NK-92 (cell line): ENCODE results near the gene KIF18B.

Experiments used
- DNase-seq: peaks from one replicate; lab custom pipeline; 2025; ENCODE audit not compliant: unreplicated experiment; lab: John Stamatoyannopoulos, UW

The KIF18B gene

GRCh38 chr17:44907729-44908470 is 39.7 kb downstream of the KIF18B start:
- DNase-seq, result no peak

DNA sequence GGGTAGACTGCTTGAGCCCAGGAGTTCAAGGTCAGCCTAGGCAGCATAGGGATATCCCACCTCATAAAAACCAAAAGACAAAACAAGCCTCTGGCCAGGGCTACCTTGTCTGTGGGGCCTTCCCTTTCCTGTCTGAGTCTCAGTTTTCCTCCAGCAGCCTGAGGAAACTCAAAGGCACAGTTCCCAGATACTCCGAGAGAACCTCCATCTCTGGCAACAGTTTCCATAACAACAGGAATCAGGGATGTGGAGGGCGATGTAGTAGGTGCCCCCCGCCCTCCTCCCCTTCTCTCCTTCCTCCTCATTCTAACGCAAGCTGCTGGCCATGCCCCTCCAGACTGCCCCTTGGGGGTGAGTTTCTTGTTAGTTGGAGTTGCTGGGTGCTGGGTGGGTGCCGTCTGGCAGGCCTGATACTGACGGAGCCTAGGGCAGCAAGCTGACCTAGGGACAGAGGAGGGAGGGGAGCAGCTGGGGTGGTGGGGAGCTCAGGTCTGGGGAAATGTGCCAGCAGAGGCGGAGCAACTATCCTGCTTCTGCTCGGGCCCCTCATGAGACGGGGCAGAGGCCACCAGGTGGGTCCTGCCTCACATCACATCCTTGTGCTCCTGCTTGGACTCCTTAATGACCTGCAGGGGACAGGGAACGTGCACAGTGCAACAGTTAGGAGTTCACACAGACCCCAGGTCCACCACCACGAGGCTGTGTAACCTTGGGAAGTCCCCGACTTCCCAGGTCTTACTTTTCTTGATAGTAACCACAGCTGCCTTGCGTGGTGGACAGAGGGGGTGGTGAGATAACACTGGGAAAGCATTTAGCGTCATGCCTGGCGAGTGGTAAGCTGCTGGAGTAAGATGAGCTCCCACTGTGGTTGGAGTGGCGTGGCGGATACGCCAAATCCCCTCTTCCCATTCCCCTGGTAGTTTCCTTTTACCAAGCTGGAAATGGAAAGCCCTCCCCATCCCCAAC is 40.5 kb downstream of the KIF18B start:
- no peak for DNase-seq

- DNase-seq, result no peak
These were observed 41.4 kb downstream of the KIF18B start for GRCh38 chr17:44906010-44906646.

DNA sequence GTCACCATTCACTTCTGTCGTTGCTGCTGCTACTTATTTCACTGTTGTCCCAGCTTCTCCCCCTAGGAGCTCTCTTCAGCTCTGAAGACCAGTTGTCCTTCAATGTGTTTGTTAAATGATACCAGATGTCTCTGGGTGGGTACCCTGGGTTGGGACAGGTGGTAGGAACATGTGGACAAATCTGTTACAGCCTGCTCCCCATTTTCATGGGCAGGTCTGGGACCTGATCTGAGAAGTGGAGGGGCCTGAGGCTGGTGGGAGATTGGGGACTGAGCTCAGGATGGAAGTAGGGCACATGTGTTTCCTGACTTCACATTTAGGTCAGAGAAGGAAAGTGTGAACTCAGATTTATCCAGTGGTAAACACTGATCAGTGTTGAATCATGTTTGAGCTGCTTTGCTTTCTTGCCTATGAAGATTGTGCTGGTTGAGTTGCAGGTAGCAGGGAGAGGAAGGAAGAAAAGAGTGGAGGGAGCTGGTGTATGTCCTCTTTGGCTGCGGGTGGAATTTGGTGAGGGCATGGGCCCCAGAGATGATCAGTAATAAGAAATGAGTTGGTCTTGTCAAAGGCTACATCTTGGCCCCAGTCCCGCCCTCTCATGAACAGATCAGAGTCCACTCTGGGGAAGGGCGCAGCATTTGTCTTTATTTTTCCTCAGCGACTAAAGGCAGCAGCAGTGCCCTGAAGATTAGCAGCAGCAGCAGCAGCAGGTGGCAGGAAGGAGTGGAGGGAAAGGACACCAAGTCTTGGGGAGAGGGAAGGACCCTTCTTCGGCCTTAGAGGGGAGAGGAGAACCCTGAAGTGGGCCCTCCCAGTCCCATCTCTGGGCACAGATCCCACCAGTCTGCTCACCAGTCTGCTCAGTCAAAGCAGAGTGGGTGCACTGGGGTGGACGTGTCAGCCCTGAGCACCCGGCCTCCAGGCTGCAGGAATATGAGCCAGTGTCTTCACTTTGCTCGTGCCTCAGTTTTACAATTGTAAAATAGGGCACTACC is 42.3 kb downstream of the KIF18B start:
- no peak for DNase-seq

DNA sequence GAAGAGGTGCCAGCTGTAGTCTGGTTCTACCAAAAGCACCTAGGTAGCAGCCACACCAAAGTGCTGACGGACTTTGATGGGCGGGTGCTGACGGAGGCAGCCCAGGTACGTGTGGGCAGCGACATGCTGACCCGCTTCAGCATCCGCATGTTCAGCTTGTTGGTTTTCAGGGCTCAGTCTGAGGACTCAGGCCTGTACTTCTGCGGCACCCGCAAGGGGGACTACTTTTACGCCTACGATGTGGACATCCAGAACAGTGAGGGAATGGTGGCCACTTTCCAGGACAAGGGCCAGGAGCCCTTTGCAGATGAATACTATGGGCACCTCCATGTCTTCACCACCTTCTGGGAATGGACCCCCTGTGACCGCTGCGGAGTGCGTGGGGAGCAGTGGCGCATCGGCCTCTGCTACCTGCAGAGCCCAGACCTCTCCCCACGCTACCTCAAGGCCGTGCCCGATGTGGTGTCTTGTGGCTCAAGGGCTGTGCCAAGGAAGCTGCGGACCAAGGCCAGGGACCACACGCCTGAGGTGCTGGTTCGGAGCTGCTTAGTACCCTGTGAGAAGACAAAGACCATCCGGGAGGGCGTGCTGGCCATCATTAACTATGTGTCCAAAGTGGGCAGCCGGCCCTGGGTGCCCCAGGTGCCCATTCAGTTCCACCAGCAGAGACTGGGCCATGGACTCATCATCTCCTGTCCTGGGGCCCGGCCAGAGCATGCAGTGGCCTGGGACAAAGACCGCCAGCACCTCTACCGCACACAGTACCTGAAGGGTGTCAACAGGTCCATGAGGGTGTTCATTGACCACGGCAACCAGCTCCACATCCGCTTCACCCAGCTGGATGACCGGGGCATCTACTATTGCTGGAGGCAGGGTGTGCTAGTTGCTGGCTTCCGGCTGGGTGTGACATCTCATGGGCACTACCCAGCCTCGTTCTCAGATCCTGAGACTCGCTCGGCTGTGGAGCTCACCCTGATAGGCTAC is 43.3 kb downstream of the KIF18B start:
- no peak for DNase-seq

DNA sequence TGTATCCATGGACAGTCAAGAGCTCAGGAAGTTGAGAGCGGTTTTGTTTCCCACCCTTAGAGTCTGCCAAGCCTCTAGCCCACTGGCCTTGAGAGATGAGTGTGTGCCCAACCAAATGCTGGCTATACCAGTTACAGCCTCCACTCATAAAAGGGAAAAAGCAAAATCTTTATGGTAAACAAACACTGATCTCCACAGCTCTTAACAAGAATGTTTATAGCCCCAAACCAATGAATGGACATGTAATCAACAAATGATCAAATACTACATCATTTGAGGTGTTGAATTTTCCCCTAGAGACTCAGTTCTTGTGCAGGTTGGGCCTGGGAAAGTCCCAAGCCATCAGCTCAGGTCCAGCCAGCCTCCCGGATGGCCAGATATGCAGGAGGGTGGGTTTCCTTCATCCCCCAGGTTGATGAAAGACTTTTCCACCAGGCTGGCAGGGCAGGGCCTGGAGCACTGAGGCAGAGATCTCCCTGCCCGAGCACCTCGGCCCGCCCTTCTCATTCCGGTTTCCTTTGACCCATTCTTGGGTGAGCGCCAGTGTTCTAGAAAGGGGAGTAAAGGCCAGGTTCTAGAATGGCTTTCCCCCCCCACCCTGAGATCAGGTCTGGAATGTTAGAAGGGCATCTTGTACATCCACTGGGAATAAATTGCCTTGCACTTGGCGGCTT is 44.4 kb downstream of the KIF18B start:
- DNase-seq, result no peak

- no peak for DNase-seq
These were observed 45.3 kb downstream of the KIF18B start for GRCh38 chr17:44902135-44902760.

GRCh38 chr17:44901411-44901921 is 46.1 kb downstream of the KIF18B start:
- DNase-seq, result no peak

DNA sequence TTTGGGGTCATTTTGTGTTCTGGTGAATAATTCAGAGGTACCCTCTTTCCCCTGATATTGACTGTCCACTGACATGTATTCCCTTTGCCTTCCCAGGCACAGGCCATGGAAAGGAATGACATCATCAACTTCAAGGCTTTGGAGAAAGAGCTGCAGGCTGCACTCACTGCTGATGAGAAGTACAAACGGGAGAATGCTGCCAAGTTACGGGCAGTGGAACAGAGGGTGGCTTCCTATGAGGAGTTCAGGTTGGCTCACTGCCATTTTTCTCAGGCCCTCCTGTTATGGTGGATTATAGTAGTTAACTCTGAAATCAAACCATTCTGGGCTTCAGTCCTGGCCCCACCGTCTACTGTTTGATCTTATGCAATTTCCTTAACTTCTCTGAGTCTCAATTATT is 46.7 kb downstream of the KIF18B start:
- no peak for DNase-seq

DNA sequence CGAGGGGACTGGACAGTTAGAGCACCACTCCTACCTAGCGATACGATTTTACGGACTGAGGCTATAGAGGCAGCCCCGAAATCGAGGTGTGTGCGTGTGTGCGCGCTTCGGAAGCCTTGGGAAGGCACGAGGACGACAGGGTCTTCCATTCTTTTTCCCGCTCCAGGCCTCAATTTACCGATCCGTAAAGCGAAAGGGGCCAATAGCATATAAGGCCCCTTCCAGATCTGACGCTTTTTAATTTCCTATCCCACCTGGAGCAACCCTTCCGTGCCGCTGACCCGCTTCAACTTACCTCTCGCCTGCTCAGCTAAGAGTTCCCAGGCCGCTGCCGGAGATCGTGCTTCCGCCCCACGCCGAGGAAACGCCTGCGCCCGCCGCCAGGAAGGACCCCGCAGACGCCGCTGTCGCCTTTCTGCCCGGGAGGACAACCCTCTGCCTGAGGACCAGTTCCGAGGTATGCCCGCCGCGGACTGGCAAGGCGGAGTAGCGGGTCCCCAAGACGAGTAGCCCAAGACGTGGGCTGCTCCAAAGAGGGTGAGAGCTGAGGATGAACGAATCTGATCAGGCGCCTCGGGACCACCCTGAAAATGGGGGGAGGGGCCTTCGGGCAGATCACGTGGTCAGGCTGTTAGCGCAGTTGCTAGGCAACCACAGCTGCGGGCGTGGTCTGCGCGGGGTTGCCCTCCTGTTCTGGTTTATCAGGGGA is 48.3 kb downstream of the KIF18B start, which contains the start of gene EFTUD2:
Gene EFTUD2, minus strand, starts transcription at position 372 of the 709 bp plus-strand sequence. CDS start 4,924 bp downstream, outside the sequence.
- DNase-seq, result peak; percentile 46

DNA sequence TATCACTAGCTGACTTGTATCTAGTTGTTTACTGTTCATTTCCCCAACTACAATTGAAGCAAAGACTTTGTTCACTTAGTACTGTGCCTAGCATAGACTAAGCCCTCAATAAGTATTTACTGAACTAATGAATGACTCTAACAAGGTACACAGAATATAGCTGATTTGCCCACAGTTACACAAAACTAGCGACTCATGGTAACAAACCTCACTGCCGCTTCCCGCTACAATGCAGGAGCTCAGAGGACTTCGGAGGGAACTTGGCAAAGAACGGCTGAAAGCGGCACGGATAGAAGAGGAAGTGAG is 48.9 kb downstream of the KIF18B start:
- DNase-seq, result no peak

- no peak for DNase-seq
These were observed 52.9 kb downstream of the KIF18B start for GRCh38 chr17:44894642-44895041.

DNA sequence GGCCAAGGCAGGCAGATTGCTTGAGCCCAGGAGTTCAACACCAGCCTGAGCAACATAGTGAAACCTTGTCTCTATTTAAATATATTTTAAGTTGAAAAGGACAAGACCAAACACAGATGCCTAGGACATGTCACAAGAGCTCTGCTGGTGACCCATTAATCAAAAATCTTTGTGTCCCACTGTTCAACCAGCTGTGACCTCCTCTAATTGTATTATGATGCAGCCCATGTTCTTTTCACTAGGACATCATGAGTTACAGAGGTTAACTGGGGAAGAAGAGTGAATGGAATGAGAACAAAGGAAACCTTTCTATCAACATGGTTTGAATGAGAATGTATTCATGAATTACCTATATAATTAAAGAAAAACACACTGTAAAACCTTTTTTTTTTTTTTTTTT is 55.3 kb downstream of the KIF18B start:
- DNase-seq, result no peak

DNA sequence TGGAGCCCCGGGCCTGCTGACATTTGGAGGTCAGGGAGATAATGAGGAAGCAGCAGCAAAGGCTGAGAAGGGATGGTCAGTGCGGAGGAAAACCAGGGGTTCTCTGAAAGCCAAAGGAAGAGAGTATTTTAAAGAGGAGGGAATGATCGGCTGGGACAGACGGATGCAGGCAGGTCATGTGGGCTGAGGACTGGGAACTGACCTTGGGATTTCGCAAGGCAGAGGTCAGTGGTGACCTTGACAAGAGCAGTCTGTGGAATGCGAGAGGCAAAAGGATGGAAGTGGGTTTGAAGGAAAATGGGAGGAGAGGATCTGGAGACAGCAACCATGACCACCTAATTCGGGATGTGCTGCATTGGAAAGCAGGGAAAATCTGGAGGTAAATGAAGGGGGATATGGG is 58.6 kb downstream of the KIF18B start:
- no peak for DNase-seq

DNA sequence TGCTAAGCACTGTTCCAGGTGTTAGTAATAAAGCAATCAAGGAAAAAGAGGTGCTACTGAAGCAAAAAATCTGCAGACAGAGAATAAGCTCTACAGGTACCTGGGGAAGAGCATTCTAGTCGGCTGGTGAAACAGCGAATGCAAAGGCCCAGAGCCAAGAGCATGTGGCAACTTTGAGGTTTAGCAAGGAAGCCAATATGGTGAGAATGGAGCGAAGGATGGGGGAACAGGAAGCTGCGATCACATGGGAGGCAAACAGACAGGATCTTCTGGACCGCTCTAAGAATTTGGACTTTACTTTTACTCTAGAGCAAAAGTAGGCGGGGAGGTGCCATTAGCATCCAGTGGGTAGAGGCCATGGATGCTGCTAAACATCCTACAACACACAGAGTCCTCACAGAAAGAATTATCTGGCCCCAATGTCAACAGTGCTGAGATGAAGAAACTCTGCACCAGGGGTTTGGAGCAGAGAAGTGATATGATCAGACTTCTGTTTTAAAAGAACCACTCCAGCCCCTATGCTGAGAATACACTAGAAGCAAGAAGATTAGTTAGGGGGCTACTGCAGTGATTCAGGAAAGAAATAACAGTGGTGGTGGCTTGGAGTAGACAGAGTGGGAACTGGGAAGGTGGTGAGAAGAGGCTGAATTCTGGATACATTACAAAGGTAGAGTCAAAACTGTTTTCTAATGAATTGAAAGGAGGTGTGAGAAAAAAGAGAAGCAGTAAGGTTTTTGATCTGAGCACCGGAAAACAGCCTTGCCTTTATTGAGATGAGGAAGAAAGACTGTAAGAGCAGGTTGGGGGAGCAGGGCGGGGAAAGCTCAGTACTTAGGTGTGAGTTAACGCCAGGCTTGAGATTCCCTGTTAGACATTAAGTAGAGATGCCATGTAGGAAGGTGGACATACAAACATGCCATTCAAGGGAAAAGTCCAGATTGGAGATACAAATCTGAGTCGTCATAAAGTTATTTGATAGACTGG is 59.3 kb downstream of the KIF18B start:
- no peak for DNase-seq

- DNase-seq, result no peak
These were observed 60.6 kb downstream of the KIF18B start for GRCh38 chr17:44887016-44887415.
